OCI-LY3 (cell line): Measurements from ENCODE around the gene PPP6R1.

Experiments
- CTCF ChIP-seq: fragments of 200-600, 300-600 bp; sonication (generic); IDR thresholded peaks from 2 replicates; pipeline ENCODE4 v1.5.1; 2014; ENCODE audit warnings: antibody characterized with exemption, low read length, low read depth
- EZH2phosphoT487 ChIP-seq: fragments of 200-600 bp; shearing (Covaris generic); IDR thresholded peaks from 2 replicates; pipeline ENCODE4 v1.6.1; 2018; ENCODE audit warnings: antibody characterized with exemption, mixed run types, low read depth

- TF ChIP-seq CTCF (no peak), EZH2phosphoT487 (no peak)
Observed at GRCh38 chr19:55265173-55265572, 6.4 kb upstream of the PPP6R1 start.
